K562 (cell line): ENCODE results near the gene OBP2A. TPM values are rescaled to one million over a fixed set of nuclear protein-coding genes. Genes with fewer than 3 reads are reported as not detected.

ENCODE experiments used
- ATAC-seq: fragments of 200-7000 bp; cut with Tn5 transposase; 3 replicates; pipeline ENCODE4 v1.9.1; 2020; ENCODE audit warnings: moderate library complexity
- BruUV-seq: library from RNA; stranded (reverse); fragments of 400-500 nt; replicated peaks from 2 replicates; lab custom pipeline; 2021; lab: Mats Ljungman, UMichigan
- CTCF ChIA-PET: fragments of 300-600 bp; formaldehyde crosslinking; extraction: SDS; loops from one replicate; lab custom pipeline; 2021; ENCODE audit warnings: low intra/inter-chr PET ratio; lab: Yijun Ruan, JAX
- POLR2A ChIA-PET: fragments of 300-600, 350-650 bp; sonication (Branson Sonifier 250); formaldehyde crosslinking; extraction: SDS; loops from one replicate; lab custom pipeline; 2021; ENCODE audit warnings: antibody characterized with exemption, inconsistent platforms; lab: Yijun Ruan, JAX
- DNase-seq, 4 experiments: peaks; one replicate each; pipeline versions ENCODE4 v3.0.0 to v3.0.0-alpha.2; 2011 to 2018; ENCODE audit warnings: low spot score in 3 of 4, mixed read lengths in 3 of 4; ENCODE audit errors: extremely low read depth in 1 of 4
- FAIRE-seq: peaks from 2 replicates; lab custom pipeline; 2011; peaks lifted over from hg19 to GRCh38; lab: Jason Lieb, UNC
- H2AFZ ChIP-seq: 2 replicates; pipeline ENCODE4 v1.6.0; 2011; ENCODE audit warnings: low read depth, low read length, control low read depth, inconsistent platforms
- H3K27ac ChIP-seq: fragments of 200-600 bp; 3 replicates; pipeline ENCODE4 v1.8.0; 2011; ENCODE audit warnings: low read depth, mild to moderate bottlenecking, control low read depth, inconsistent platforms, low read length, moderate library complexity, mixed read lengths; ENCODE audit errors: extremely low read depth
- H3K27me3 ChIP-seq, 2 experiments: fragments of 300-600 bp in 1 of 2; 2 replicates in 1 of 2; 3 replicates in 1 of 2; pipeline versions ENCODE4 v1.6.0 to v1.8.0; 2011; ENCODE audit warnings: inconsistent platforms in 2 of 2, low read length in 2 of 2, mild to moderate bottlenecking in 1 of 2, mixed read lengths in 1 of 2, moderate library complexity in 1 of 2; ENCODE audit not compliant: control insufficient read depth in 2 of 2, insufficient read depth in 2 of 2
- H3K36me3 ChIP-seq: fragments of 300-600 bp; 3 replicates; pipeline ENCODE4 v1.8.0; 2011; ENCODE audit warnings: mild to moderate bottlenecking, low read length, inconsistent platforms; ENCODE audit not compliant: control insufficient read depth, insufficient read depth
- H3K4me1 ChIP-seq, 2 experiments: fragments of 200-600 bp in 1 of 2; replicated peaks in 1 of 2; 2 replicates in 1 of 2; 3 replicates in 1 of 2; pipeline versions ENCODE4 v1.5.1 to v1.8.0; 2011; ENCODE audit warnings: inconsistent platforms in 2 of 2, low read length in 2 of 2, mild to moderate bottlenecking in 1 of 2, mixed read lengths in 1 of 2, moderate library complexity in 1 of 2; ENCODE audit not compliant: control insufficient read depth in 2 of 2, insufficient read depth in 2 of 2
- H3K4me2 ChIP-seq: 2 replicates; pipeline ENCODE4 v1.6.1; 2011; ENCODE audit warnings: low read length, control low read depth, inconsistent platforms, mixed read lengths; ENCODE audit not compliant: insufficient read depth
- H3K4me3 ChIP-seq: fragments of 200-600 bp; sonication (generic), shearing (Covaris generic); 2 replicates; pipeline ENCODE4 v1.5.1; 2016; ENCODE audit warnings: control low read depth, inconsistent platforms
- H3K79me2 ChIP-seq: fragments of 200-600 bp; 3 replicates; pipeline ENCODE4 v1.8.0; 2011; ENCODE audit warnings: low read length, inconsistent platforms; ENCODE audit not compliant: control insufficient read depth, insufficient read depth
- H3K9ac ChIP-seq, 2 experiments: 2 replicates each; pipeline versions ENCODE4 v1.6.0 to v1.6.1; 2011; ENCODE audit warnings: low read depth in 2 of 2, low read length in 2 of 2, control low read depth in 1 of 2, inconsistent platforms in 1 of 2, mild to moderate bottlenecking in 1 of 2, mixed read lengths in 1 of 2; ENCODE audit not compliant: insufficient read depth in 1 of 2
- H3K9me1 ChIP-seq: one replicate; pipeline ENCODE4 v1.6.0; 2011; ENCODE audit warnings: inconsistent platforms, mild to moderate bottlenecking, low read length, moderate library complexity; ENCODE audit not compliant: control insufficient read depth, insufficient read depth
- H3K9me3 ChIP-seq: replicated peaks from 2 replicates; pipeline ENCODE4 v1.5.1; 2011; ENCODE audit warnings: low read depth, low read length, inconsistent platforms; ENCODE audit not compliant: control insufficient read depth, insufficient read depth
- H4K20me1 ChIP-seq: replicated peaks from 2 replicates; pipeline ENCODE4 v1.6.1; 2011; ENCODE audit warnings: low read length, inconsistent platforms, mixed read lengths; ENCODE audit not compliant: control insufficient read depth, insufficient read depth
- BACH1 ChIP-seq: fragments of 200-800 bp; sonication (Bioruptor generic); IDR thresholded peaks from 2 replicates; pipeline ENCODE4 v1.6.1; 2016; ENCODE audit warnings: missing genetic modification characterization, missing compliant biosample characterization
- CBFA2T2 ChIP-seq: fragments of 450-650 bp; conservative IDR thresholded peaks from 2 replicates; pipeline ENCODE4 v1.6.1; 2017; ENCODE audit warnings: mild to moderate bottlenecking
- HDAC2 ChIP-seq: fragments of 450-650 bp; IDR thresholded peaks from 2 replicates; pipeline ENCODE4 v1.6.1; 2016; ENCODE audit warnings: mild to moderate bottlenecking
- OTX1 ChIP-seq: fragments of 450-650 bp; formaldehyde crosslinking; IDR thresholded peaks from 2 replicates; pipeline ENCODE4 v1.4.0; 2022; ENCODE audit warnings: mild to moderate bottlenecking
- PHF21A ChIP-seq: fragments of 450-650 bp; IDR thresholded peaks from 2 replicates; pipeline ENCODE4 v1.6.1; 2017; ENCODE audit warnings: low read depth, borderline replicate concordance
- RCOR1 ChIP-seq, 2 experiments: IDR thresholded peaks; 2 replicates each; pipeline ENCODE4 v1.6.1; 2012; ENCODE audit warnings: low read depth in 2 of 2, low read length in 2 of 2, borderline replicate concordance in 1 of 2, improper control_type of control experiment in 1 of 2
- STAG1 ChIP-seq: sonication (generic); formaldehyde crosslinking; IDR thresholded peaks from 2 replicates; pipeline ENCODE4 v1.5.0; 2020; ENCODE audit warnings: missing genetic modification reagents, borderline replicate concordance
- ZEB2 ChIP-seq: fragments of 450-650 bp; IDR thresholded peaks from 2 replicates; pipeline ENCODE4 v1.6.1; 2016
- ZNF239 ChIP-seq: fragments of 250-450 bp; sonication (Bioruptor Pico); IDR thresholded peaks from 2 replicates; pipeline ENCODE4 v1.4.0; 2020; ENCODE audit warnings: mild to moderate bottlenecking
- ZNF41 ChIP-seq: fragments of 250-450 bp; sonication (Bioruptor Pico); conservative IDR thresholded peaks from 2 replicates; pipeline ENCODE4 v1.4.0; 2020; ENCODE audit warnings: mild to moderate bottlenecking
- ZNF586 ChIP-seq: fragments of 450-650 bp; formaldehyde crosslinking; conservative IDR thresholded peaks from 2 replicates; pipeline ENCODE4 v1.4.0; 2020; ENCODE audit warnings: mild to moderate bottlenecking, moderate library complexity
- ZNF696 ChIP-seq: fragments of 250-450 bp; sonication (Bioruptor Pico); conservative IDR thresholded peaks from 2 replicates; pipeline ENCODE4 v1.4.0; 2020; ENCODE audit warnings: mild to moderate bottlenecking, moderate library complexity
- WGBS: fragments of 100-300 bp; shearing (Covaris generic); methylation state at CpG from one replicate; pipeline ENCODE4 v1.1.6; 2016; ENCODE audit warnings: low coverage, mixed read lengths; ENCODE audit not compliant: insufficient coverage; ENCODE audit errors: missing lambda C conversion rate; 5-methylcytosine and 5-hydroxymethylcytosine counted together
- in situ Hi-C: fragments of 300-500 bp; cut with MboI; formaldehyde crosslinking; loops from 4 replicates; pipeline ENCODE4 v1.15.0; 2018; ENCODE audit warnings: inconsistent platforms, mixed read lengths
- intact Hi-C: fragments of 100-400 bp; cut with micrococcal nuclease; formaldehyde crosslinking; loops from 2 replicates; pipeline ENCODE4 v1.14.2; 2022
- polyA plus RNA-seq, 8 experiments: library from polyadenylated mRNA; depleted of rRNA in 4 of 8; stranded (reverse) in 5 of 8; unstranded in 3 of 8; fragments of >200 nt; fragmentation: Nextera tagmentation in 2 of 8; fragmentation: Illumina TruSeq in 1 of 8; extraction: Ambion mirVana in 2 of 8; extraction: Trizol in 1 of 8; gene quantifications; 2 replicates each; pipeline versions ENCODE4 v1.2.1 to v1.2.3, GENCODE V29; 2011 to 2014; ENCODE audit warnings: inconsistent platforms in 1 of 8, missing spikeins in 1 of 8
- total RNA-seq, 7 experiments: library from RNA; depleted of rRNA in 6 of 7; stranded (reverse); fragments of >200 nt in 6 of 7; fragmentation: Illumina TruSeq in 2 of 7; extraction: Trizol in 2 of 7; gene quantifications; 2 replicates each; pipeline versions ENCODE4 v1.2.1 to v1.2.3, GENCODE V29; 2011 to 2021; ENCODE audit warnings: low replicate concordance in 1 of 7
- TF ChIP-seq, protein P1 (sequence below): IDR thresholded peaks from 3 replicates; pipeline ENCODE4 v1.6.1; 2011; ENCODE audit warnings: borderline replicate concordance, mild to moderate bottlenecking; ENCODE audit not compliant: insufficient read length, insufficient read depth

The OBP2A gene
- total and polyA plus RNA-seq, 9 of the 15 experiments (the other 6 are each of a cell fraction or from before 2014, with no cell fraction given): not detected

DNA sequence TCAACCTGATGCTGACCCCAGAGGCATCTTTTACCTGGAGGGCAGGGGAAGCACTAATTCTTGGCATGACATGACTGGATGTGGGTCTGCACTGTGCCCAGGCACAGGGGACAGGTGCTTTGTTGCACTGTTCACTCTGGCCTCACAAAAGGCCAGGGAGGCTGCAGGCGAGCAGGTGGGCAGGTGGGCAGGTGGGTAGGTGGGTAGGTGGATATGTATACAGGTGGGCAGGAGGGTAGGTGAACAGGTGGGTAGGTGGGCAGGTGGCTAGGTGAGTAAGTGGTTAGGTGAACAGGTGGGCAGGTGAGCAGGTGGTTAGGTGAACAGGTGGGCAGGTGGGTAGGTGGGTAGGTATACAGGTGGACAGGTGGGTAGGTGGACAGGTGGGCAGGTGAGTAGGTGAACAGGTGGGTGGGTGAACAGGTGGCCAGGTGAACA lies 17.1 kb downstream of the OBP2A start:
- no peak for ATAC-seq
- POLR2A ChIA-PET: no interaction called here
- WGBS: 0% methylated on average over 1 of the region's 1 CpG

More for the DNA sequence above, 17.1 kb downstream of the OBP2A start:
- no TSS peak for BruUV-seq
- Histone ChIP-seq H3K4me3 (no peak overlapping the region), H4K20me1 (no peaks in the 10 kb centered on the region), H3K4me2 (no peak overlapping the region), H3K4me1 (peaks cover 0 to 14% of the 10 kb centered on the region in 2 experiments; a peak in 3 of 5 replicates), H3K36me3 (no peaks in the 10 kb centered on the region), H3K9me3 (no peaks in the 10 kb centered on the region), H3K9me1 (peaks cover 4% of the 10 kb centered on the region), H3K27ac (no peak overlapping the region)
- no peak for FAIRE-seq
- DNase-seq: no peak
- in situ Hi-C loops: no loop called here
- TF ChIP-seq STAG1 (CRISPR knock-in tag): no peak
- TF ChIP-seq ZNF696 (CRISPR knock-in tag): no peak
- TF ChIP-seq ZNF586 (CRISPR knock-in tag): no peak
- TF ChIP-seq, protein P1, sequence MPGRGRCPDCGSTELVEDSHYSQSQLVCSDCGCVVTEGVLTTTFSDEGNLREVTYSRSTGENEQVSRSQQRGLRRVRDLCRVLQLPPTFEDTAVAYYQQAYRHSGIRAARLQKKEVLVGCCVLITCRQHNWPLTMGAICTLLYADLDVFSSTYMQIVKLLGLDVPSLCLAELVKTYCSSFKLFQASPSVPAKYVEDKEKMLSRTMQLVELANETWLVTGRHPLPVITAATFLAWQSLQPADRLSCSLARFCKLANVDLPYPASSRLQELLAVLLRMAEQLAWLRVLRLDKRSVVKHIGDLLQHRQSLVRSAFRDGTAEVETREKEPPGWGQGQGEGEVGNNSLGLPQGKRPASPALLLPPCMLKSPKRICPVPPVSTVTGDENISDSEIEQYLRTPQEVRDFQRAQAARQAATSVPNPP: no peak
- TF ChIP-seq RCOR1 (IDR thresholded peaks at IDR 0.05; ENCODE audit: borderline replicate concordance in 1 of 2, low read depth in 2 of 2, low read length in 2 of 2): no peak
- TF ChIP-seq BACH1 (tag): no peak
- no peak for TF ChIP-seq PHF21A
- TF ChIP-seq CBFA2T2: peak; percentile 39
- no peak for TF ChIP-seq ZNF41 (CRISPR knock-in tag)
- TF ChIP-seq HDAC2: no peak
- peak; percentile 92 for TF ChIP-seq ZEB2
- TF ChIP-seq OTX1 (CRISPR knock-in tag): no peak
- TF ChIP-seq ZNF239: no peak
- TF ChIP-seq, all 486 proteins: peak for 2
- peaks cover 5 to 67% of the 10 kb centered on the region in 2 experiments; a peak in 4 of 5 replicates for H3K27me3 ChIP-seq
- intact Hi-C loops: no loop called here
- no peak overlapping the region for H3K9ac ChIP-seq
- CTCF ChIA-PET: no interaction called here
- H2AFZ ChIP-seq: no peak overlapping the region
- H3K79me2 ChIP-seq: no peaks in the 10 kb centered on the region
